ENCODE data around the gene CMTM4.

- no peak for TF ChIP-seq POLR2A (IDR thresholded peaks at IDR 0.05)
- no peak for TF ChIP-seq POLR2AphosphoS5 (IDR thresholded peaks at IDR 0.05)
- TF ChIP-seq, protein P1, sequence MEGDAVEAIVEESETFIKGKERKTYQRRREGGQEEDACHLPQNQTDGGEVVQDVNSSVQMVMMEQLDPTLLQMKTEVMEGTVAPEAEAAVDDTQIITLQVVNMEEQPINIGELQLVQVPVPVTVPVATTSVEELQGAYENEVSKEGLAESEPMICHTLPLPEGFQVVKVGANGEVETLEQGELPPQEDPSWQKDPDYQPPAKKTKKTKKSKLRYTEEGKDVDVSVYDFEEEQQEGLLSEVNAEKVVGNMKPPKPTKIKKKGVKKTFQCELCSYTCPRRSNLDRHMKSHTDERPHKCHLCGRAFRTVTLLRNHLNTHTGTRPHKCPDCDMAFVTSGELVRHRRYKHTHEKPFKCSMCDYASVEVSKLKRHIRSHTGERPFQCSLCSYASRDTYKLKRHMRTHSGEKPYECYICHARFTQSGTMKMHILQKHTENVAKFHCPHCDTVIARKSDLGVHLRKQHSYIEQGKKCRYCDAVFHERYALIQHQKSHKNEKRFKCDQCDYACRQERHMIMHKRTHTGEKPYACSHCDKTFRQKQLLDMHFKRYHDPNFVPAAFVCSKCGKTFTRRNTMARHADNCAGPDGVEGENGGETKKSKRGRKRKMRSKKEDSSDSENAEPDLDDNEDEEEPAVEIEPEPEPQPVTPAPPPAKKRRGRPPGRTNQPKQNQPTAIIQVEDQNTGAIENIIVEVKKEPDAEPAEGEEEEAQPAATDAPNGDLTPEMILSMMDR (IDR thresholded peaks at IDR 0.05), result no peak
Measured at GRCh38 chr16:66691234-66691633, 5.3 kb downstream of the CMTM4 start.

Measured in gastroesophageal sphincter (tissue), 3 donors.